ENCODE data around the gene MREG. TPM values are rescaled to one million over a fixed set of nuclear protein-coding genes. Genes with fewer than 3 reads are reported as not detected.
A peak's percentile ranks its signal among the peaks of the same experiment; 100 is the strongest.

MREG gene
- total RNA-seq, 1 donor: 4.3 TPM

DNA sequence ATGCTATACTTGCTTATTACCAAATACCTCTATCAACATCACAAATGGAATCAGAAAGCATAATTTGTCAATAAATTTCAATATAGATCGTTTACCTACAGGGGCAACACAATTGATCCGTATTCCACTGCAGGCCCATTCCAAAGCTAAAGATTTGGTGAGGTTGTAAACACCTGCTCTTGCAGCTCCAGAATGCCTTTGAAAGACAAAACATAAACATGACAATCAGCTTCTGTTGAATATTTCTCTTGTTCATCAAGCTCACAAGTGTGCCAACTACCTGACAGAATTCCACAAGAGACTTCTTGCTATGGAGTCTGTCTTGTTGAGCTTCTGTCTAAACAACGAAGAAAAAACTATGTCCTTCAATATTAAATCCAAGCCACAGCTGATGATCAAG, 38.0 kb upstream of the MREG start:
- no peak for DNase-seq (ENCODE audit: low read depth)
- H3K4me3 ChIP-seq (ENCODE audit: low read depth, low read length): no peak overlapping the region
- TF ChIP-seq, protein P1, sequence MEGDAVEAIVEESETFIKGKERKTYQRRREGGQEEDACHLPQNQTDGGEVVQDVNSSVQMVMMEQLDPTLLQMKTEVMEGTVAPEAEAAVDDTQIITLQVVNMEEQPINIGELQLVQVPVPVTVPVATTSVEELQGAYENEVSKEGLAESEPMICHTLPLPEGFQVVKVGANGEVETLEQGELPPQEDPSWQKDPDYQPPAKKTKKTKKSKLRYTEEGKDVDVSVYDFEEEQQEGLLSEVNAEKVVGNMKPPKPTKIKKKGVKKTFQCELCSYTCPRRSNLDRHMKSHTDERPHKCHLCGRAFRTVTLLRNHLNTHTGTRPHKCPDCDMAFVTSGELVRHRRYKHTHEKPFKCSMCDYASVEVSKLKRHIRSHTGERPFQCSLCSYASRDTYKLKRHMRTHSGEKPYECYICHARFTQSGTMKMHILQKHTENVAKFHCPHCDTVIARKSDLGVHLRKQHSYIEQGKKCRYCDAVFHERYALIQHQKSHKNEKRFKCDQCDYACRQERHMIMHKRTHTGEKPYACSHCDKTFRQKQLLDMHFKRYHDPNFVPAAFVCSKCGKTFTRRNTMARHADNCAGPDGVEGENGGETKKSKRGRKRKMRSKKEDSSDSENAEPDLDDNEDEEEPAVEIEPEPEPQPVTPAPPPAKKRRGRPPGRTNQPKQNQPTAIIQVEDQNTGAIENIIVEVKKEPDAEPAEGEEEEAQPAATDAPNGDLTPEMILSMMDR (IDR thresholded peaks at IDR 0.05; ENCODE audit: insufficient read depth, low read depth, low read length): no peak

DNA sequence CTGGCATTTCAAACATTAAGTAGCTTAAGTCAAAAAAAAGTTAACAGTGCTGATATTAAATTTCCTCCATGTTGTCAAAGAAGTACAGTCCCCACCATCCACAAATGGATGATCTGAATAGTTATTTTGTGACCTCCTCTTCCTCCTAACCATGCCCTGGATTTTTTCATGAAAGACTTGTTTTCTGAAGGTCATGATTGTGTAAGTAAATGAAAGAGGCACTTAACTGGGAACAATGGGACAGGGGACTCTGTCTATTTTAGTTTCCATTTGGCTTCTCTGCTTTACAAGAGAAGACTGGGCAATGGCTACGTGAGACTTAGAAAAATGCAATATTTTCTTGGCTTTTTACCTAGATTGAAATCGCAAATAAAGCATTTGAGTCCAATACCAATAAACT, 36.1 kb upstream of the MREG start:
- H3K4me3 ChIP-seq (ENCODE audit: low read depth, low read length): no peak overlapping the region
- TF ChIP-seq, protein P1 (IDR thresholded peaks at IDR 0.05; ENCODE audit: insufficient read depth, low read depth, low read length): no peak
- no peak for DNase-seq (ENCODE audit: low read depth)

DNA sequence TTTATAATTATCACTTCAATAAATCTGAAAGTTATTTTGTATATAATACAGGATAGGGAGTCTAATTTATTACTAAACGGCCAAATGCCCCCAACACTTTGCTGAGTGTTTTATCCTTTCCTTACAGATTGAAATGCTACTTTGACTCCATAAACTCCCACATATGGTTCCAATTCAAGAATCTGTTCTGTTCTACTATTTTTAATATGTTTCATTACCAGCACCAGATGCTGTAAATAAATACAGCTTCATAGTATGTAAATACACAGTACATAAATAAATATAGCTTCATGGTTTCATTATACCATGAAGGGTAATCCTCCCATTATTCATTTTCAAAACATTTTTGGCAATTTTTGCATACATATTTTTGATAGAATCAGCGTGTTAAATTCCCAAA, 34.0 kb upstream of the MREG start:
- peak; percentile 22 for DNase-seq (ENCODE audit: low read depth)
- H3K4me3 ChIP-seq (ENCODE audit: low read depth, low read length): no peak overlapping the region
- TF ChIP-seq, protein P1 (IDR thresholded peaks at IDR 0.05; ENCODE audit: insufficient read depth, low read depth, low read length): no peak

DNA sequence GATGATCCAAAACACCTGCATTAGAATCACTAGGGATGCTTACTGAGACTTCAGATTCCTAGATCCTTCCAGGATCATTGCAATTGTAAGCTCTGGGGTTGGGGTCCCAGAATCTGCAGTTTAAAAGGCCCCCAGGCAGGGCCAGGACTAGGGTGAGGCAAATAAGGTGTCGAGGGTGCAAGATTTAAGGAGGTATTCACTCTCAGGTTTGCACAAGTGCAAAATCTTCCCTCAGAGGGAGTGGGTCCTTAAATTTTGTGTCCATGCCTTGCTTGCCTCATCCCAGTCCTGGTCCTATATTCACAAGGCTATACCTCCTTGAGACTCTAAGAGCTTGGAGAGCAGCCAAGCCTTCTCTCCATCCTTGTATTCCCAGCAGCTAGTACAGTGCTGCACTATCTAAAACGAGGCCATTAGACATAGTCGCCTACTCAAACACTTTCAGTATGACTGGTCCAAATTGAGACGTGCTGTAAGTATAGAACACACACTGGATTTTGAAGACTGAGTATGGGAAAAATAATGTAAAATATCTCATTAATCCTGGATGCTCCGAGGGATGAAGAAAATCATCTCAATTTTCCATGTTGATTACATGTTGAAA, 31.6 kb upstream of the MREG start:
- H3K4me3 ChIP-seq (ENCODE audit: low read depth, low read length): no peak overlapping the region
- TF ChIP-seq, protein P1 (IDR thresholded peaks at IDR 0.05; ENCODE audit: insufficient read depth, low read depth, low read length): no peak
- DNase-seq (ENCODE audit: low read depth): no peak

DNA sequence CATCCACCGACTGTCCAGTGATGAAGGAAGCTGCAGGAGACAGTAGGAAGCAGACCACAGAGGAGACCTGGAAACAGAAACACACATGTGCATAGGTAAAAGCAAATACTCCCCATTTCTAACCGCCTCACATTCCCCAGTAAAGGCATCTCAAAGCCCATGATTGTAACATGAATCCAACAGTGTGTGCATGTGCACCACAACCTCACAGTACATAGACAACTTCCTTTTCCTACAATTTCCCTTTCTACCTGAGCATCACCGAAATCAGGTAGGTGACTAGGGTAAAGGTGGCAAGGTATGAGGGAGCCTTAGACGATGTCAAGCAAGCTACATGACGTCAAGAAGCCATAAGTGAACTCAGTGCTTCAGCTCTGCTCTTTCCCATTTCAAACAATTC, 30.6 kb upstream of the MREG start:
- no peak for DNase-seq (ENCODE audit: low read depth)
- TF ChIP-seq, protein P1 (IDR thresholded peaks at IDR 0.05; ENCODE audit: insufficient read depth, low read depth, low read length): no peak
- no peak overlapping the region for H3K4me3 ChIP-seq (ENCODE audit: low read depth, low read length)

DNA sequence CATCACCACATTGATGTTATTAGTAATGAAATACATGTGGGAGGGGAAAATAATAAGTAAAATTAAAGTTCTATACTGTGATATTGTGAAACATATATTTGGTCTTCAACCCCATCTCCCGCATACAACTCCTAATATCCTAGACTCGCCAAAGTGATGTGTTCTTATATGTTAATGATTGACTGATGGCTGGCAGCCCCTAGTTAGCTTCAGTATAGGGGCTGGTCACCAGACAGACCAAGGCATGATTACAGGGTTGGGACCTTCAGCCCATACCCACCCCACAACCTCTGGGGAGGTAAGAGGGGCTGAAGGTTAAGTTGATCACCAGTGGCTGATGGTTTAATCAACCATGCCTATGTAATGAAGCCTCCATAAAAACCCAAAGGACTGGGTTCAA, 28.1 kb upstream of the MREG start:
- H3K4me3 ChIP-seq (ENCODE audit: low read depth, low read length): no peak overlapping the region
- no peak for DNase-seq (ENCODE audit: low read depth)
- TF ChIP-seq, protein P1 (IDR thresholded peaks at IDR 0.05; ENCODE audit: insufficient read depth, low read depth, low read length): no peak

DNA sequence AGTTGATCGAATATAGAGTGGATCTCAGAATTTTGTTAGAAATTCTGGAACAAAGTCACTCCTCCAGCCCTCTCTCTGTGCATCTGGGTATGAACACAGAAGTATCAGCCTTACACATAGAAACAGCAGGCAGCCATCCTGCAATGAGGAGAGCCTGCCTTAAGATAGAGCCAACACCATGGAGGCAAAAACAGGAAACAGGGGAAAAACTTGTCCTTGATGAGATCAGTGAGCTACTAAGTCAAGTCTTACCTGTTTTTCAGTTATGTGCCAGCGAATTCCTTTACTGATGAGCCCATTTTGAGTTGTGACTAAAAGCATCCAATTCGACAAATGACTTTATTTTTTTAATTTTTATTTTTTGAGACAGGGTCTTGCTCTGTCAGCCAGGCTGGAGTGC, 26.6 kb upstream of the MREG start:
- DNase-seq (ENCODE audit: low read depth): no peak
- TF ChIP-seq, protein P1 (IDR thresholded peaks at IDR 0.05; ENCODE audit: insufficient read depth, low read depth, low read length): no peak
- no peak overlapping the region for H3K4me3 ChIP-seq (ENCODE audit: low read depth, low read length)
